ENCODE results near the gene PPFIA1. TPM values are rescaled to one million over a fixed set of nuclear protein-coding genes. Genes with fewer than 3 reads are reported as not detected.

Gene PPFIA1
- polyA plus RNA-seq, 1 of the 3 experiments (the other 2 are of a cell fraction): 37.4 TPM

DNA sequence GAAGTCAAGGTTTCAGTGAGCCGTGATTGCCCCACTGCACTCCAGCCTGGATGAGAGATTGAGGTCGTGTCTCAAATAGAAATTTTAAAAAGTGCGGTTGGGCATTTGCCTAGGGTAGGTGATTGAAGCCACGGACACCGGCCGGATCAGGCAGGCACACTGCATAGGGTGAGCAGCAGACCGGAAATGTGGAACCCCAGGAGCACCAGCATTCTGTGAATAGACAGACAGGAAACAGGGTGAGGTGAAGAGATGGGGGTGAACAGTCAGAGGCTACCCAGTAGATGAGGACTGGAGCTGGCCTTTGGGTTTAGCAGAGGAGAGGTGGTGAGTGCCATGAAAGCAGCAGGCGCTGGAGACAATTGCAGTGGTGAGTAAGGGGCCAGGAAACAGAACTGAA lies 43.5 kb downstream of the PPFIA1 start:
- Histone ChIP-seq H3K27ac (ENCODE audit: low read depth in 2 of 2, low read length in 1 of 2) (no peak overlapping the region), H3K4me1 (ENCODE audit: control insufficient read depth in 1 of 2, insufficient read depth in 2 of 2, low read depth in 1 of 2, low read length in 1 of 2) (peaks cover 0 to 2% of the 10 kb centered on the region in 2 experiments; a peak in 1 of 4 replicates), H3K4me3 (ENCODE audit: low read depth in 2 of 2, low read length in 1 of 2) (no peak overlapping the region), H2AFZ (ENCODE audit: low read depth) (no peak overlapping the region), H3K4me2 (no peak overlapping the region), H3K9me3 (no peaks in the 10 kb centered on the region), H4K20me1 (ENCODE audit: insufficient read depth) (no peaks in the 10 kb centered on the region), H3F3A (replicated peaks; ENCODE audit: insufficient read depth) (no peaks in the 10 kb centered on the region), H3K36me3 (replicated peaks in 1 of 2; ENCODE audit: control insufficient read depth in 1 of 2, insufficient read depth in 2 of 2, low read length in 1 of 2) (peaks cover 5 to 7% of the 10 kb centered on the region in 2 experiments), H3K9me2 (no peaks in the 10 kb centered on the region), H3K9ac (no peak overlapping the region), H3K79me2 (ENCODE audit: insufficient read depth) (peaks cover 24% of the 10 kb centered on the region), H3K27me3 (ENCODE audit: insufficient read depth) (no peaks in the 10 kb centered on the region)
- DNase-seq: no peak
- CTCF ChIA-PET: interaction anchor here (0.6 to 2.4 kb wide), 2 partner anchors 8 to 10 kb away, joined by 3 to 6 read pairs; no protein-coding TSS in a partner anchor
- TF ChIP-seq CHD2 (IDR thresholded peaks at IDR 0.05; ENCODE audit: low read length, partially characterized antibody) (no peak), JUND (IDR thresholded peaks at IDR 0.05) (no peak), TCF12 (IDR thresholded peaks at IDR 0.05) (no peak), RAD21 (IDR thresholded peaks at IDR 0.05; ENCODE audit: low read length) (no peak), MXI1 (IDR thresholded peaks at IDR 0.05; ENCODE audit: low read depth, low read length) (no peak), EP300 (IDR thresholded peaks at IDR 0.05; ENCODE audit: borderline replicate concordance in 1 of 2, low read depth in 1 of 2, low read length in 1 of 2) (no peak), EZH2phosphoT487 (IDR thresholded peaks at IDR 0.05; ENCODE audit: borderline replicate concordance, low read depth) (no peak), SIN3A (IDR thresholded peaks at IDR 0.05; ENCODE audit: borderline replicate concordance, low read depth, low read length) (no peak), GABPA (IDR thresholded peaks at IDR 0.05; ENCODE audit: low read depth) (no peak), TAF1 (IDR thresholded peaks at IDR 0.05; ENCODE audit: borderline replicate concordance, low read depth, low read length) (no peak)
- TF ChIP-seq, protein P1, sequence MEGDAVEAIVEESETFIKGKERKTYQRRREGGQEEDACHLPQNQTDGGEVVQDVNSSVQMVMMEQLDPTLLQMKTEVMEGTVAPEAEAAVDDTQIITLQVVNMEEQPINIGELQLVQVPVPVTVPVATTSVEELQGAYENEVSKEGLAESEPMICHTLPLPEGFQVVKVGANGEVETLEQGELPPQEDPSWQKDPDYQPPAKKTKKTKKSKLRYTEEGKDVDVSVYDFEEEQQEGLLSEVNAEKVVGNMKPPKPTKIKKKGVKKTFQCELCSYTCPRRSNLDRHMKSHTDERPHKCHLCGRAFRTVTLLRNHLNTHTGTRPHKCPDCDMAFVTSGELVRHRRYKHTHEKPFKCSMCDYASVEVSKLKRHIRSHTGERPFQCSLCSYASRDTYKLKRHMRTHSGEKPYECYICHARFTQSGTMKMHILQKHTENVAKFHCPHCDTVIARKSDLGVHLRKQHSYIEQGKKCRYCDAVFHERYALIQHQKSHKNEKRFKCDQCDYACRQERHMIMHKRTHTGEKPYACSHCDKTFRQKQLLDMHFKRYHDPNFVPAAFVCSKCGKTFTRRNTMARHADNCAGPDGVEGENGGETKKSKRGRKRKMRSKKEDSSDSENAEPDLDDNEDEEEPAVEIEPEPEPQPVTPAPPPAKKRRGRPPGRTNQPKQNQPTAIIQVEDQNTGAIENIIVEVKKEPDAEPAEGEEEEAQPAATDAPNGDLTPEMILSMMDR (IDR thresholded peaks at IDR 0.05): no peak
- TF ChIP-seq, protein P2, sequence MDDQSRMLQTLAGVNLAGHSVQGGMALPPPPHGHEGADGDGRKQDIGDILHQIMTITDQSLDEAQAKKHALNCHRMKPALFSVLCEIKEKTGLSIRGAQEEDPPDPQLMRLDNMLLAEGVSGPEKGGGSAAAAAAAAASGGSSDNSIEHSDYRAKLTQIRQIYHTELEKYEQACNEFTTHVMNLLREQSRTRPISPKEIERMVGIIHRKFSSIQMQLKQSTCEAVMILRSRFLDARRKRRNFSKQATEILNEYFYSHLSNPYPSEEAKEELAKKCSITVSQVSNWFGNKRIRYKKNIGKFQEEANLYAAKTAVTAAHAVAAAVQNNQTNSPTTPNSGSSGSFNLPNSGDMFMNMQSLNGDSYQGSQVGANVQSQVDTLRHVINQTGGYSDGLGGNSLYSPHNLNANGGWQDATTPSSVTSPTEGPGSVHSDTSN (IDR thresholded peaks at IDR 0.05): no peak
- TF ChIP-seq, protein P3, sequence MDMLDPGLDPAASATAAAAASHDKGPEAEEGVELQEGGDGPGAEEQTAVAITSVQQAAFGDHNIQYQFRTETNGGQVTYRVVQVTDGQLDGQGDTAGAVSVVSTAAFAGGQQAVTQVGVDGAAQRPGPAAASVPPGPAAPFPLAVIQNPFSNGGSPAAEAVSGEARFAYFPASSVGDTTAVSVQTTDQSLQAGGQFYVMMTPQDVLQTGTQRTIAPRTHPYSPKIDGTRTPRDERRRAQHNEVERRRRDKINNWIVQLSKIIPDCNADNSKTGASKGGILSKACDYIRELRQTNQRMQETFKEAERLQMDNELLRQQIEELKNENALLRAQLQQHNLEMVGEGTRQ (IDR thresholded peaks at IDR 0.05; ENCODE audit: borderline replicate concordance, low read depth, low read length): no peak
- TF ChIP-seq, protein P4, sequence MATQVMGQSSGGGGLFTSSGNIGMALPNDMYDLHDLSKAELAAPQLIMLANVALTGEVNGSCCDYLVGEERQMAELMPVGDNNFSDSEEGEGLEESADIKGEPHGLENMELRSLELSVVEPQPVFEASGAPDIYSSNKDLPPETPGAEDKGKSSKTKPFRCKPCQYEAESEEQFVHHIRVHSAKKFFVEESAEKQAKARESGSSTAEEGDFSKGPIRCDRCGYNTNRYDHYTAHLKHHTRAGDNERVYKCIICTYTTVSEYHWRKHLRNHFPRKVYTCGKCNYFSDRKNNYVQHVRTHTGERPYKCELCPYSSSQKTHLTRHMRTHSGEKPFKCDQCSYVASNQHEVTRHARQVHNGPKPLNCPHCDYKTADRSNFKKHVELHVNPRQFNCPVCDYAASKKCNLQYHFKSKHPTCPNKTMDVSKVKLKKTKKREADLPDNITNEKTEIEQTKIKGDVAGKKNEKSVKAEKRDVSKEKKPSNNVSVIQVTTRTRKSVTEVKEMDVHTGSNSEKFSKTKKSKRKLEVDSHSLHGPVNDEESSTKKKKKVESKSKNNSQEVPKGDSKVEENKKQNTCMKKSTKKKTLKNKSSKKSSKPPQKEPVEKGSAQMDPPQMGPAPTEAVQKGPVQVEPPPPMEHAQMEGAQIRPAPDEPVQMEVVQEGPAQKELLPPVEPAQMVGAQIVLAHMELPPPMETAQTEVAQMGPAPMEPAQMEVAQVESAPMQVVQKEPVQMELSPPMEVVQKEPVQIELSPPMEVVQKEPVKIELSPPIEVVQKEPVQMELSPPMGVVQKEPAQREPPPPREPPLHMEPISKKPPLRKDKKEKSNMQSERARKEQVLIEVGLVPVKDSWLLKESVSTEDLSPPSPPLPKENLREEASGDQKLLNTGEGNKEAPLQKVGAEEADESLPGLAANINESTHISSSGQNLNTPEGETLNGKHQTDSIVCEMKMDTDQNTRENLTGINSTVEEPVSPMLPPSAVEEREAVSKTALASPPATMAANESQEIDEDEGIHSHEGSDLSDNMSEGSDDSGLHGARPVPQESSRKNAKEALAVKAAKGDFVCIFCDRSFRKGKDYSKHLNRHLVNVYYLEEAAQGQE (IDR thresholded peaks at IDR 0.05; ENCODE audit: low read depth, low read length): no peak
- TF ChIP-seq, protein P5, sequence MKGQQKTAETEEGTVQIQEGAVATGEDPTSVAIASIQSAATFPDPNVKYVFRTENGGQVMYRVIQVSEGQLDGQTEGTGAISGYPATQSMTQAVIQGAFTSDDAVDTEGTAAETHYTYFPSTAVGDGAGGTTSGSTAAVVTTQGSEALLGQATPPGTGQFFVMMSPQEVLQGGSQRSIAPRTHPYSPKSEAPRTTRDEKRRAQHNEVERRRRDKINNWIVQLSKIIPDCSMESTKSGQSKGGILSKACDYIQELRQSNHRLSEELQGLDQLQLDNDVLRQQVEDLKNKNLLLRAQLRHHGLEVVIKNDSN (IDR thresholded peaks at IDR 0.05; ENCODE audit: borderline replicate concordance, low read depth): no peak
- TF ChIP-seq, protein P6, sequence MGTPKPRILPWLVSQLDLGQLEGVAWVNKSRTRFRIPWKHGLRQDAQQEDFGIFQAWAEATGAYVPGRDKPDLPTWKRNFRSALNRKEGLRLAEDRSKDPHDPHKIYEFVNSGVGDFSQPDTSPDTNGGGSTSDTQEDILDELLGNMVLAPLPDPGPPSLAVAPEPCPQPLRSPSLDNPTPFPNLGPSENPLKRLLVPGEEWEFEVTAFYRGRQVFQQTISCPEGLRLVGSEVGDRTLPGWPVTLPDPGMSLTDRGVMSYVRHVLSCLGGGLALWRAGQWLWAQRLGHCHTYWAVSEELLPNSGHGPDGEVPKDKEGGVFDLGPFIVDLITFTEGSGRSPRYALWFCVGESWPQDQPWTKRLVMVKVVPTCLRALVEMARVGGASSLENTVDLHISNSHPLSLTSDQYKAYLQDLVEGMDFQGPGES (IDR thresholded peaks at IDR 0.05; ENCODE audit: low read depth, low read length): no peak
- WGBS (ENCODE audit: low lambda C conversion rate): 93% methylated on average over 8 of the region's 8 CpGs
- POLR2A ChIA-PET: no interaction called here
